ENCODE measurements around the gene DUSP12.
A peak's percentile ranks its signal among the peaks of the same experiment; 100 is the strongest.

The DUSP12 gene

DNA sequence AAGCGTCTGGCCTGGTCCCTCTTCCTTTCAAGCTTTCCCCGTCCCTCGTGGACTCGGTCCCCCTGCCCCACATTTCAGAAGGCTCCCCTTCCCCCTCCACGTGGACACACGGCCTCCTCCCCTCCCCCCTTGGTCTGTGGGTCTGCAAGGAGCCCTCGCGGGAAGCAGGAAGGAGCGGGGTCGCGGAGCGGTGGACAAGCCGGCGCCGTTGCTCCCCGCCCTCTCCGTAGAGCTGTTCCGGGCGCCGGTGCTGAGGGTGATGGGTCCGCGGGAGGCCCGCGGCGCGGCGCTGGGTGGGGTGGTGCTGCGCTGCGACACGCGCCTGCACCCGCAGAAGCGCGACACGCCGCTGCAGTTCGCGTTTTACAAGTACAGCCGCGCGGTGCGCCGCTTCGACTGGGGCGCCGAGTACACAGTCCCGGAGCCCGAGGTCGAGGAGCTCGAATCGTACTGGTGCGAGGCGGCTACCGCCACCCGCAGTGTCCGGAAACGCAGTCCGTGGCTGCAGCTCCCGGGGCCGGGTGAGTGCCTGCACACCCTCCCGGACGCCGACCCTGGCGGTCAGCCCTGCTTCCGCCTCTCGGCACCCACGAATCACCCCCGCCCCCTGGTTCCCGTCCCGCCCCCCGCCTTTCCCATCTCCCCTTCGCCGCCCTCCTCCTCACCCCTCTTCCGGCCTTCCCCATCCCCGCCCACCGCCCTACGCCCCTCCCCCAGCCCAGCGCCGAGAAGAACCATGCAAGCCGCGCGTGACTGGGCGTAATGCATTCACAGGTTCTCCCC lies 22.9 kb upstream of the DUSP12 start:
- DNase-seq (ENCODE audit: low read depth in 2 of 2, low spot score in 1 of 2) = peak; percentile 25 to 64

DNA sequence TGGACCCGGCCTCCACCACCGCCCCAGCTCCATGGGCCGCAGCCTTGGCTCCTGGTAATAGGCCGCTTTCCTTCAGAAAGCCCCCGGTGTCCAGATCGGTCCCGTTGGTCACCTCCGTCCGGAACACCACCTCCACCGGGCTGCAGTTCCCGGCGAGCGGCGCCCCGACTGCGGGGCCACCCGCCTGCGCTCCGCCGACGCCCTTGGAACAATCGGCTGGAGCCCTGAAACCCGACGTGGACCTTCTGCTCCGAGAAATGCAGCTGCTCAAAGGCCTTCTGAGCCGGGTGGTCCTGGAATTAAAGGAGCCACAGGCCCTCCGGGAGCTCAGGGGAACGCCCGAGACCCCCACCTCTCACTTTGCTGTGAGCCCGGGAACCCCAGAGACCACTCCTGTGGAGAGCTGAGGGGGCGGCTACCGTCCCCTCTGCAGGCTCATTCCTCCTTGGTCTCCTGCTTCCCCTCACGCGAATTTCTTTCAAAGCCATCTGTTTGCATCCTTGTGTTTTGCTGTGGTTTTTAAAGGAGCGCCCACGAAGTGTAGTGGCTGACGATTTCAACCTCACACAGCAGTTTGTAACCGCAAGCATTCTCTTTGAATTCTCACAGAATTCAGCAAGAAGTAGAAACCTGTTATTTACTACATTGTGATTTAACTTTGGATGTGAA lies 22.2 kb upstream of the DUSP12 start:
- peak in 1 of 2 donors; percentile 15 for DNase-seq (ENCODE audit: low read depth in 2 of 2, low spot score in 1 of 2)

- DNase-seq (ENCODE audit: low read depth in 2 of 2, low spot score in 1 of 2) = no peak
Observed at GRCh38 chr1:161728376-161729226, 21.0 kb upstream of the DUSP12 start.

GRCh38 chr1:161730050-161730564 lies 19.5 kb upstream of the DUSP12 start:
- no peak for DNase-seq (ENCODE audit: low read depth in 2 of 2, low spot score in 1 of 2)

GRCh38 chr1:161731241-161731640 lies 18.3 kb upstream of the DUSP12 start:
- DNase-seq (ENCODE audit: low read depth in 2 of 2, low spot score in 1 of 2) = no peak

DNA sequence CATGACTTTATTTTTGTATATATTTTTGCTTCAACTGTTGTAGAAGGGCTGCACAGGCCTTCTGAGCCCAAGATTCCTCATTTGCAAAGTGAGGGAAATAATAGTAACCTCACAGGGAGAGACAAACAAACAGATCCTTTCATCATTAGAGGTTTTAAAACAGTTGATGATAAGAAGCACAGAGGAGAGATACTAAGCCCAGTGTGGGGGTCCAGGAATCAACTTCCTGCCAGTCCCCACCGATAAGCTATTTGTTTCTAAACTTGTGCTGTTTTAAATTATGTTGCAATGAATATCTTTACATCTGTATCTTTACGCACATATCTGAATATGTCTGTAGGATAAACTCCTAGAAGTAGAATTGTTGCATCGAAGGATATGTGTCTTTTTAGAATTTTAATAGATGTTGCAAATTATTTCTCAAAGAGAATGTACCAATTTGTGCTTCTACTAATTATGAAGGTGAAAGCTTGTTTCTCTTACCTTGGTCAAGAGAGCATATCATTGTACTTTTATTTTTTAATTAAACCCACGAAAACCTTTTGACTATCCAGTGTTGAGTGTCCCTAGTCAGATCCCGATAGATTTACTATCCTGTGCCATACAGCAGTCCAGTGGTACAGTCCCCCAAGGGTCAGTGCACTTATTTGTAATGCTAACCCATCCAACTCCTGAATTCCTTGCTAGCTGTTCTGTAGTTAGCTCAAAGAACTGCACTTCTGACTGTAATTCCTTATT lies 17.4 kb upstream of the DUSP12 start:
- DNase-seq (ENCODE audit: low read depth in 2 of 2, low spot score in 1 of 2) = no peak

- DNase-seq (ENCODE audit: low read depth in 2 of 2, low spot score in 1 of 2) = no peak
Observed at GRCh38 chr1:161733526-161733925, 16.1 kb upstream of the DUSP12 start.

GRCh38 chr1:161735837-161736236 lies 13.7 kb upstream of the DUSP12 start:
- DNase-seq (ENCODE audit: low read depth in 2 of 2, low spot score in 1 of 2) = no peak

DNA sequence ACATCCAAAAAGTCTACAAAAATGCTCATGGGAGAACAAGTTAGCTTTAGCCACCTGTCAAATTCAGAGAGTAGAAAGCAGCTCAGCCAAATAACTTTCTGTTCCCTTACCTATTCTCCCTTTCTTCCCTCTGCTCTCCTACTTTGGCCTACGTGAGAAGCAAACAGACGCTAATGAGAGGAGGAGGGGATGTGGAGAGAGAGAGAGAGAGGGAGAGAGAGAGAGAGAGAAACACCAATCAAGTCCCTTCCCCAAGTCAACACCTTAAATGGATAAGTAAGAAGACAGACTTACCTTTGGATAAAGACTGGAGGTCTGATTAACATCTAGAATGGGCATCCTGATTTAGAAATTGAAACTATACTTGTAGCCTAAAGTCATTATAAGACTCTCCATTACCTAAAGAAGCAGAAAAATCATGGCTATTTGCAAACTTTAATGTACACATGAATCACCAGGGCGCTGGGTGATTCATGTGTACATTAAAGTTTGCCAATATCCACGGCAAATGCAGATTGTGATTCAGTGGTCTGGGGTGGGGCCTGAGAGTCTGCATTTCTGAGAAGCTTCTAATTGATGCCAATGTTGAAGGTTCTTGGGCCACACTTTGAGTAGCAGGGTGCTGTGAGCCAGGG lies 13.1 kb upstream of the DUSP12 start:
- no peak for DNase-seq (ENCODE audit: low read depth in 2 of 2, low spot score in 1 of 2)

- no peak for DNase-seq (ENCODE audit: low read depth in 2 of 2, low spot score in 1 of 2)
Observed at GRCh38 chr1:161737625-161738024, 12.0 kb upstream of the DUSP12 start.

GRCh38 chr1:161738627-161739287 lies 10.8 kb upstream of the DUSP12 start:
- peak; percentile 32 to 44 for DNase-seq (ENCODE audit: low read depth in 2 of 2, low spot score in 1 of 2)

DNA sequence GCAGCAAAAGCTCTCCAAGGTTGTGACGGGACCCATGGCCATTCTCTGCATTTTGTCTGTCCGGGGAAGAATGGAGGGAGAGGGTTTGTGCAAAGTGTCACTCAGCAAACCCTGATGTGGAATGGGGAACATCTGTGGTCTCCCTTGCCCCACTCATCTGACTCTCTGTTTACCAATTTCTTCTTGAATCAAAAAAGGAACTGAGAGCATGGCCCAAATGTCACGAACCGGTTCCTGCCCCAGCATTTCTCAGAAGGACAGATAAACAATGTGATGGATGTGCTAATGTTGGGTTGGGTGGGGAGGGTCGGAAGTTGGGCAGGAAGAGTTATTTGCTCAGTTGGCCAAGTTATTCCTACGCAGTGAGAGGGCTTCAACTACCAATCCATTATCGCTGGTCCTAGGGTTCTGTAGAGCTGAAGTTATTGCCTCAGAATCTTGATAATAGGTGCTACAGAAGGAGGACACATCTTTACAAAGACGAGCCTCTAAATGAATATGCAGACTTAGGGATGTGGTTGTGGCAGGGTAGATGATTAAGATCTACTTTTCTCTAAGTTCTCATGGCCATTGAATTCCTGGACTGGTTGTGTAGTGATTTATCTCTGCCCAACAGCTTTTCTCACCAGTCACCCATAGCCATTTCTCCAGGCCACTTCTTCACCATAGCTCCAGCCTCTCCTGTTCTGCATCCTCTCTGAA lies 9.6 kb upstream of the DUSP12 start:
- DNase-seq (ENCODE audit: low read depth in 2 of 2, low spot score in 1 of 2) = no peak

GRCh38 chr1:161740921-161741320 lies 8.7 kb upstream of the DUSP12 start:
- no peak for DNase-seq (ENCODE audit: low read depth in 2 of 2, low spot score in 1 of 2)

DNA sequence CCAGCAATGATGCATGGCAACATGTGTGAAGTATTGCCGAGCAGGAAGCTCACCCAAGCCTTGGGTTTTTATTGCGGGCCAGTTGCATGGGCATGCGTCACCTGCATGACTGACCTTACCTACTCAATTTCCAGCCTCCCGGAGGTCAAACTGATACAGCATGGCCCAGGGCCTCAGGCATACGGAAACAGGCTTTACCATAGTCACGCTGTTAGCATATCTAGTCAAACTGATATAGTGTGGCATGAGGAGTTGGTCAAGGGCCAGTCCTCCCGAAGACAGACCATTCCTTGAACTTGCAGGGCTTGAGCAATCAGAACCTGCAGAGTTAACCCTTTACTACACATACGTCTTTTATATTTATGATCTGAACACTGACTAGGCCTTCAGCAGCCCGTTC lies 6.4 kb upstream of the DUSP12 start:
- no peak for DNase-seq (ENCODE audit: low read depth in 2 of 2, low spot score in 1 of 2)

DNA sequence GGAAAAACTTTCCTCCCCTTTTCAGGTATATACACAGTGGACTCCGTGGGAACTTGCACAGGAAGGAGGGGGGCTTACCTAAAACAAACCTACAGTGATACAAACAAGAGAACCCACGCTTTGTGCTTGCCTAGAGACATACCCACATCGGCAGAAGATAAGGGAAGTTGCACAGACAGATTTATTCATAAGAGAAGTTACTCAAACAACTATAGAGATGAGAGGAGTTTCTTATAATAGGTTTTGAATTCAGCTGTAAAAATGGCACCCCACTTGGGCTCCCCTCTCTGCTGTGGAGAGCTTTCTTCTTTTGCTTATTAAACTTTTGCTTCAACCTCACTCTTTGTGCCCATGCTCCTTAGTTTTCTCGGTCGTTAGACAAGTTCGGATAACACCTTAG lies 1.8 kb upstream of the DUSP12 start:
- DNase-seq (ENCODE audit: low read depth in 2 of 2, low spot score in 1 of 2) = no peak

GRCh38 chr1:161763522-161764098 lies 14.0 kb downstream of the DUSP12 start:
- no peak for DNase-seq (ENCODE audit: low read depth in 2 of 2, low spot score in 1 of 2)

- DNase-seq (ENCODE audit: low read depth in 2 of 2, low spot score in 1 of 2) = peak; percentile 56 to 60
Observed at GRCh38 chr1:161766102-161766981, 16.8 kb downstream of the DUSP12 start, which contains the start of gene ATF6. TSS of gene ATF6 (plus strand) at chr1:161766320. CDS start at chr1:161766361, 41 bp downstream.

DNA sequence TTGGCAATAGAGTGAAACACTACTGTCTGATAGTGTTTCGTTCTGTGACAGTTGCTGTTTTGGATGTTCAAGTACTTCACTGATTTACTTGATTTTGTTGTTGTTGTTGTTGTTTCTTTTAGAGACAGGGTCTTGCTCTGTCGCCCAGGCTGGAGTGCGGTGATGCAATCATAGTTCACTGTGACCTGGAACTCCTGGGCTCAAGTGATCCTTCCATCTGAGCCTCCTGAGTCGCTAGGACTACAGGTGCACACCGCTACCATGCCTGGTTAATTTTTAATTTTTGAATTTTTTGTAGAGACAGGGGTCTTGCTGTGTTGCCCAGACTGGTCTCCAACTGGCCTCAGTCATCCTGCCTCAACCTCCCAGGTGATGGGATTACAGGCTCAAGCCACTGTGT lies 18.9 kb downstream of the DUSP12 start:
- DNase-seq (ENCODE audit: low read depth in 2 of 2, low spot score in 1 of 2) = no peak
